NT2/D1 (cell line): Measurements from ENCODE around the gene S100A7.
"Not testable (repeated sequence)": the region's sequence is repeated elsewhere in the genome, so short reads cannot be mapped to it uniquely, and the experiment has no call there.

Source experiments
- DNase-seq: peaks from one replicate; pipeline ENCODE4 v3.0.0-alpha.2; 2011; ENCODE audit warnings: low read depth, low spot score
- H3K27me3 ChIP-seq: 2 replicates; pipeline ENCODE4 v1.6.0; 2011; ENCODE audit warnings: mild to moderate bottlenecking; ENCODE audit not compliant: insufficient read length, insufficient read depth
- H3K36me3 ChIP-seq: 2 replicates; pipeline ENCODE4 v1.6.1; 2011; ENCODE audit warnings: mild to moderate bottlenecking, low read length, mixed read lengths; ENCODE audit not compliant: insufficient read depth, insufficient read length
- H3K4me1 ChIP-seq: 2 replicates; pipeline ENCODE4 v1.5.1; 2011; ENCODE audit not compliant: insufficient read depth, insufficient read length
- H3K4me3 ChIP-seq: 2 replicates; pipeline ENCODE4 v1.5.1; 2011; ENCODE audit warnings: low read depth; ENCODE audit not compliant: insufficient read length
- H3K9ac ChIP-seq: 2 replicates; pipeline ENCODE4 v1.6.0; 2011; ENCODE audit warnings: low read depth; ENCODE audit not compliant: insufficient read length
- H3K9me3 ChIP-seq: 2 replicates; pipeline ENCODE4 v1.5.1; 2011; ENCODE audit warnings: mild to moderate bottlenecking, low read length; ENCODE audit not compliant: insufficient read depth
- SUZ12 ChIP-seq: IDR thresholded peaks from 2 replicates; pipeline ENCODE4 v1.6.1; 2011; ENCODE audit not compliant: insufficient read length, insufficient read depth; ENCODE audit errors: extremely low read depth
- YY1 ChIP-seq: IDR thresholded peaks from 2 replicates; pipeline ENCODE4 v1.6.1; 2011; ENCODE audit not compliant: insufficient read length, insufficient read depth
- ZNF274 ChIP-seq: IDR thresholded peaks from 2 replicates; pipeline ENCODE4 v1.6.1; 2011; ENCODE audit warnings: mild to moderate bottlenecking, low read depth, low read length

The S100A7 gene

DNA sequence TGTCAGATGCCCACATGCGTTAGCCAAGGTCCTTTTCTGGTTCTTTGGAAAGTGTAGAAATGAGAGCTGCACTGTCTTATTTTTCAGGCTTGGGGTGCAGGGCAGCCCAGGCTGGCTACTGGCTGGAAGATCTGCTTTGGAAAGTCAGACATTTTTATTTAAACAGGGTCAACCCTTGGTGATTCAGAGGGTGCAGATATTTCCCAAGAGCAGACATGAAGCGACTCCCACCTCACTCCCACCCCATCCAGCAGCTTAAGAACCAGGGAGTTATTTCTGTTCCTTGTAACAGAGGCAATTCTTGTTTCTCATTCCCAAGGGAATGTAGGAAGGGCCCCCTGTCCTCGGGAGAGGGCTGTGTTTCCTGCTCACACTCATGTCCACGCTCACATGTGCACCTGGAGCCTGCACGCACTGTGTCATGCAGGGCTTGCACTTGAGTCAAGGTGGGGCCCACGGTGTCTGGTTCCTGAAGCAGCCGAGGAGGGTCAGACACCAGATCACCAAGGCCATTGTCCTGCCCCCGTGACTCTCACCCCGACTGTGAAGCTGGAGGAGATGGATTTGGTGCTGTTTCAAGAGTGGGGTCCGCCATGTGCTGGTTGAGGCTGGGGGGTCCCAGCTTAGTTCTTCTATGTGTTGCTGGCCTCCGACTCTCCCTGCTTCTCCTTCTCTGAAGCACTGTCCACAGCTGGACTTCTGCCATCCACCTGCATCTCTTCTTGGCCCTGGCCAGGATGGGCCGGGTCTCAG lies 43.1 kb downstream of the S100A7 start:
- peaks cover 16% of the 10 kb centered on the region for H3K27me3 ChIP-seq
- H3K4me1 ChIP-seq: no peaks in the 10 kb centered on the region
- TF ChIP-seq SUZ12 (no peak), YY1 (no peak)
- H3K36me3 ChIP-seq: no peaks in the 10 kb centered on the region
- DNase-seq: no peak
- no peaks in the 10 kb centered on the region for H3K9me3 ChIP-seq
- no peak overlapping the region for H3K4me3 ChIP-seq
- H3K9ac ChIP-seq: no peak overlapping the region

GRCh38 chr1:153415850-153416570 lies 44.4 kb downstream of the S100A7 start, which contains the start of gene S100A7A:
S100A7A (plus strand) TSS chr1:153416520; CDS start chr1:153418083, 1,563 bp downstream.
- TF ChIP-seq SUZ12 (no peak), ZNF274 (no peak)
- DNase-seq: no peak
- Histone ChIP-seq H3K4me1 (no peaks in the 10 kb centered on the region), H3K27me3 (peaks cover 10% of the 10 kb centered on the region), H3K9me3 (no peaks in the 10 kb centered on the region), H3K4me3 (no peak within 1 kb of the TSS), H3K9ac (no peak within 1 kb of the TSS), H3K36me3 (no peaks in the 10 kb centered on the region)

- not testable (repeated sequence) for H3K27me3 ChIP-seq, H3K36me3 ChIP-seq, H3K9ac ChIP-seq, H3K9me3 ChIP-seq, H3K4me1 ChIP-seq, H3K4me3 ChIP-seq, DNase-seq
Measured at GRCh38 chr1:153413961-153414360, 46.5 kb downstream of the S100A7 start.
